Esophagus squamous epithelium (tissue), 5 donors: Measurements from ENCODE around the gene CA5A. TPM values are rescaled to one million over a fixed set of nuclear protein-coding genes. Genes with fewer than 3 reads are reported as not detected.
"Not testable (repeated sequence)": the region's sequence is repeated elsewhere in the genome, so short reads cannot be mapped to it uniquely, and the experiment has no call there.

Source experiments
- DNase-seq: peaks from one replicate; lab custom pipeline; 2025; lab: John Stamatoyannopoulos, UW
- H3K27ac ChIP-seq, 4 donors: fragments of 200-600 bp; sonication (generic); one replicate each; pipeline ENCODE4 v1.5.1; 2016 to 2019; ENCODE audit warnings: mild to moderate bottlenecking in 1 of 4
- H3K27me3 ChIP-seq, 4 donors: fragments of 200-600 bp; sonication (generic); 1 replicate in 3 of 4; 2 replicates in 1 of 4; pipeline versions ENCODE4 v1.5.1 to v1.6.0; 2017 to 2021; ENCODE audit warnings: antibody characterized with exemption in 1 of 4
- H3K36me3 ChIP-seq, 3 donors: fragments of 200-600 bp; sonication (generic); one replicate each; pipeline ENCODE4 v1.5.1; 2016 to 2019
- H3K4me1 ChIP-seq, 3 donors: fragments of 200-600 bp; sonication (generic); one replicate each; pipeline ENCODE4 v1.5.1; 2017 to 2019
- H3K4me3 ChIP-seq, 4 donors: fragments of 200-600 bp; sonication (generic); 1 replicate in 3 of 4; 2 replicates in 1 of 4; pipeline ENCODE4 v1.5.1; 2016 to 2019; ENCODE audit warnings: mild to moderate bottlenecking in 2 of 4, moderate library complexity in 1 of 4
- H3K9me3 ChIP-seq, 3 donors: fragments of 200-600 bp; sonication (generic); one replicate each; pipeline ENCODE4 v1.5.1; 2016 to 2019
- CTCF ChIP-seq, 6 experiments: fragments of 450-650 bp in 4 of 6; fragments of 200-600 bp in 2 of 6; sonication (generic) in 2 of 6; IDR thresholded peaks; one replicate each; pipeline ENCODE4 v1.5.1; 2016 to 2019; ENCODE audit warnings: antibody characterized with exemption in 6 of 6, mild to moderate bottlenecking in 4 of 6, moderate library complexity in 4 of 6
- POLR2A ChIP-seq, 4 donors: fragments of 450-650 bp; IDR thresholded peaks; one replicate each; pipeline ENCODE4 v1.6.1; 2017; ENCODE audit warnings: antibody characterized with exemption in 4 of 4, mild to moderate bottlenecking in 4 of 4, moderate library complexity in 3 of 4
- WGBS, 2 donors: methylation state at CpG; one replicate each; pipeline ENCODE4 v1.1.5; 2018; 5-methylcytosine and 5-hydroxymethylcytosine counted together
- intact Hi-C: fragments of 100-400 bp; cut with DNase I; formaldehyde crosslinking; loops from one replicate; pipeline ENCODE4 v1.15.0; 2022
- total RNA-seq, 4 donors: library from RNA; depleted of rRNA; stranded (reverse); fragments of >200 nt; gene quantifications; one replicate each; pipeline ENCODE4 v1.1.0, GENCODE V29; 2016
- donor health status: DM: yes; HTN: yes; CAD: no.

CA5A gene
- total RNA-seq, 4 donors from 2014 or later, result not detected

GRCh38 chr16:87933140-87933495 lies 3.2 kb downstream of the CA5A start:
- H3K4me1 ChIP-seq, result no peaks in the 10 kb centered on the region
- H3K36me3 ChIP-seq, result no peaks in the 10 kb centered on the region
- 71 to 84% methylated on average over 3 of the region's 3 CpGs for WGBS, 2 donors
- H3K27me3 ChIP-seq, result peaks cover 0 to 31% (median 0%) of the 10 kb centered on the region in 4 donors
- no peak for DNase-seq
- no peaks in the 10 kb centered on the region for H3K9me3 ChIP-seq
- no peak overlapping the region for H3K4me3 ChIP-seq
- H3K27ac ChIP-seq, result no peak overlapping the region
- TF ChIP-seq POLR2A (IDR thresholded peaks at IDR 0.05), result no peak
- no peak for TF ChIP-seq CTCF (IDR thresholded peaks at IDR 0.05)
- intact Hi-C loops, result no loop called here

GRCh38 chr16:87932475-87933139 lies 3.7 kb downstream of the CA5A start:
- H3K27ac ChIP-seq, H3K4me3 ChIP-seq, DNase-seq, H3K4me1 ChIP-seq, H3K36me3 ChIP-seq, H3K9me3 ChIP-seq, intact Hi-C loops: not testable (repeated sequence)
- peaks cover 0 to 31% (median 0%) of the 10 kb centered on the region in 4 donors for H3K27me3 ChIP-seq
- 75 to 80% methylated on average over 9 to 13 of the region's 17 CpGs for WGBS, 2 donors

GRCh38 chr16:87931504-87931903 lies 4.8 kb downstream of the CA5A start:
- WGBS, 2 donors, result 83 to 88% methylated on average over 8 to 17 of the region's 17 CpGs

GRCh38 chr16:87930456-87930855 lies 5.9 kb downstream of the CA5A start:
- TF ChIP-seq POLR2A (IDR thresholded peaks at IDR 0.05) (no peak), CTCF (IDR thresholded peaks at IDR 0.05) (no peak)
- H3K4me3 ChIP-seq, result no peak overlapping the region
- peaks cover 0 to 4% (median 0%) of the 10 kb centered on the region in 3 donors for H3K4me1 ChIP-seq
- intact Hi-C loops, result no loop called here
- 45 to 50% methylated on average over 2 to 6 of the region's 11 CpGs for WGBS, 2 donors
- no peaks in the 10 kb centered on the region for H3K9me3 ChIP-seq
- no peaks in the 10 kb centered on the region for H3K36me3 ChIP-seq
- no peak for DNase-seq
- H3K27ac ChIP-seq, result no peak overlapping the region
- H3K27me3 ChIP-seq, result peaks cover 0 to 50% (median 0%) of the 10 kb centered on the region in 4 donors

More at GRCh38 chr16:87931504-87931903, 4.8 kb downstream of the CA5A start:
- Histone ChIP-seq H3K27ac (no peak overlapping the region), H3K27me3 (peaks cover 0 to 40% (median 0%) of the 10 kb centered on the region in 4 donors), H3K36me3 (no peaks in the 10 kb centered on the region), H3K4me3 (no peak overlapping the region), H3K4me1 (no peaks in the 10 kb centered on the region), H3K9me3 (no peaks in the 10 kb centered on the region)
- DNase-seq, result no peak
- TF ChIP-seq CTCF (IDR thresholded peaks at IDR 0.05), result no peak
- no peak for TF ChIP-seq POLR2A (IDR thresholded peaks at IDR 0.05)
- intact Hi-C loops, result no loop called here

- H3K36me3 ChIP-seq, result no peaks in the 10 kb centered on the region
- no peaks in the 10 kb centered on the region for H3K9me3 ChIP-seq
- no peak overlapping the region for H3K4me3 ChIP-seq
- H3K27me3 ChIP-seq, result peaks cover 0 to 53% (median 0%) of the 10 kb centered on the region in 4 donors
- TF ChIP-seq CTCF (IDR thresholded peaks at IDR 0.05) (no peak), POLR2A (IDR thresholded peaks at IDR 0.05) (no peak)
- no peak overlapping the region for H3K27ac ChIP-seq
- no peak for DNase-seq
- WGBS, 2 donors, result 59 to 62% methylated on average over 5 to 7 of the region's 7 CpGs
- peaks cover 0 to 9% (median 0%) of the 10 kb centered on the region in 3 donors for H3K4me1 ChIP-seq
- intact Hi-C loops, result no loop called here
Measured at GRCh38 chr16:87929986-87930385, 6.3 kb downstream of the CA5A start.
